ENCODE measurements around the gene DHODH.

The DHODH gene

GRCh38 chr16:72013888-72014581 is 5.5 kb downstream of the DHODH start:
- Histone ChIP-seq H3K9ac (ENCODE audit: low read length) (no peak overlapping the region), H3K4ac (ENCODE audit: low read depth, low read length) (no peak overlapping the region), H3K18ac (ENCODE audit: low read length) (no peak overlapping the region), H3K23ac (ENCODE audit: low read length) (no peak overlapping the region), H2AFZ (ENCODE audit: insufficient read depth, low read length, poor library complexity) (no peak overlapping the region), H2BK5ac (ENCODE audit: low read depth, low read length, poor library complexity) (no peak overlapping the region), H3K79me1 (ENCODE audit: low read length) (no peaks in the 10 kb centered on the region), H2AK5ac (ENCODE audit: low read length) (no peak overlapping the region), H4K12ac (ENCODE audit: low read depth, low read length) (no peak overlapping the region), H3K27ac (ENCODE audit: low read depth, low read length) (no peak overlapping the region), H3K14ac (ENCODE audit: low read length) (no peak overlapping the region), H4K91ac (ENCODE audit: low read depth, low read length) (no peak overlapping the region), H3K36me3 (ENCODE audit: control insufficient read depth in 1 of 2, insufficient read depth in 2 of 2, low read length in 2 of 2) (peaks cover 2% of the 10 kb centered on the region in 2 experiments), H3K4me2 (ENCODE audit: low read length) (no peak overlapping the region), H4K8ac (ENCODE audit: low read depth, low read length) (no peak overlapping the region), H3K4me3 (ENCODE audit: low read depth, low read length) (no peak overlapping the region), H3K9me3 (ENCODE audit: insufficient read depth, low read depth, low read length) (no peaks in the 10 kb centered on the region), H3K4me1 (ENCODE audit: control insufficient read depth in 1 of 2, insufficient read depth in 2 of 2, low read length in 2 of 2) (no peaks in the 10 kb centered on the region), H2BK12ac (ENCODE audit: low read length) (no peak overlapping the region), H2BK120ac (ENCODE audit: insufficient read depth, low read length, poor library complexity) (no peak overlapping the region), H3K79me2 (ENCODE audit: control insufficient read depth, insufficient read depth, low read length, poor library complexity) (no peaks in the 10 kb centered on the region), H3K27me3 (ENCODE audit: insufficient read depth, low read length) (no peaks in the 10 kb centered on the region)
- no peak for DNase-seq
- no CpG with 5 or more reads among the region's 15 CpGs for WGBS (ENCODE audit: extremely low coverage, insufficient coverage, insufficient read length)

GRCh38 chr16:72014675-72015074 is 6.1 kb downstream of the DHODH start:
- Histone ChIP-seq H3K14ac (ENCODE audit: low read length) (no peak overlapping the region), H3K9ac (ENCODE audit: low read length) (no peak overlapping the region), H3K27me3 (ENCODE audit: insufficient read depth, low read length) (no peaks in the 10 kb centered on the region), H2AFZ (ENCODE audit: insufficient read depth, low read length, poor library complexity) (no peak overlapping the region), H3K79me2 (ENCODE audit: control insufficient read depth, insufficient read depth, low read length, poor library complexity) (no peaks in the 10 kb centered on the region), H3K9me3 (ENCODE audit: insufficient read depth, low read depth, low read length) (no peaks in the 10 kb centered on the region), H3K36me3 (ENCODE audit: control insufficient read depth in 1 of 2, insufficient read depth in 2 of 2, low read length in 2 of 2) (peaks cover 2% of the 10 kb centered on the region in 2 experiments), H3K27ac (ENCODE audit: low read depth, low read length) (no peak overlapping the region), H3K4ac (ENCODE audit: low read depth, low read length) (no peak overlapping the region), H3K4me1 (ENCODE audit: control insufficient read depth in 1 of 2, insufficient read depth in 2 of 2, low read length in 2 of 2) (no peaks in the 10 kb centered on the region), H2BK5ac (ENCODE audit: low read depth, low read length, poor library complexity) (no peak overlapping the region), H2BK120ac (ENCODE audit: insufficient read depth, low read length, poor library complexity) (no peak overlapping the region), H3K4me3 (ENCODE audit: low read depth, low read length) (no peak overlapping the region), H2AK5ac (ENCODE audit: low read length) (no peak overlapping the region), H2BK12ac (ENCODE audit: low read length) (no peak overlapping the region), H3K4me2 (ENCODE audit: low read length) (no peak overlapping the region), H4K12ac (ENCODE audit: low read depth, low read length) (no peak overlapping the region), H4K8ac (ENCODE audit: low read depth, low read length) (no peak overlapping the region), H3K18ac (ENCODE audit: low read length) (no peak overlapping the region), H3K79me1 (ENCODE audit: low read length) (no peaks in the 10 kb centered on the region), H4K91ac (ENCODE audit: low read depth, low read length) (no peak overlapping the region), H3K23ac (ENCODE audit: low read length) (no peak overlapping the region)
- no CpG with 5 or more reads among the region's 8 CpGs for WGBS (ENCODE audit: extremely low coverage, insufficient coverage, insufficient read length)
- peak; percentile 6 to 37 for DNase-seq

- no peak overlapping the region for H4K8ac ChIP-seq (ENCODE audit: low read depth, low read length)
- H2BK5ac ChIP-seq (ENCODE audit: low read depth, low read length, poor library complexity), result no peak overlapping the region
- no peaks in the 10 kb centered on the region for H3K79me2 ChIP-seq (ENCODE audit: control insufficient read depth, insufficient read depth, low read length, poor library complexity)
- peaks cover 2% of the 10 kb centered on the region in 2 experiments for H3K36me3 ChIP-seq (ENCODE audit: control insufficient read depth in 1 of 2, insufficient read depth in 2 of 2, low read length in 2 of 2)
- no peak for DNase-seq
- no peaks in the 10 kb centered on the region for H3K27me3 ChIP-seq (ENCODE audit: insufficient read depth, low read length)
- no peak overlapping the region for H2AK5ac ChIP-seq (ENCODE audit: low read length)
- no peak overlapping the region for H3K18ac ChIP-seq (ENCODE audit: low read length)
- no peaks in the 10 kb centered on the region for H3K79me1 ChIP-seq (ENCODE audit: low read length)
- no peak overlapping the region for H3K9ac ChIP-seq (ENCODE audit: low read length)
- no peak overlapping the region for H3K23ac ChIP-seq (ENCODE audit: low read length)
- no peak overlapping the region for H3K4me2 ChIP-seq (ENCODE audit: low read length)
- no peak overlapping the region for H3K14ac ChIP-seq (ENCODE audit: low read length)
- H3K9me3 ChIP-seq (ENCODE audit: insufficient read depth, low read depth, low read length), result no peaks in the 10 kb centered on the region
- H2AFZ ChIP-seq (ENCODE audit: insufficient read depth, low read length, poor library complexity), result no peak overlapping the region
- WGBS (ENCODE audit: extremely low coverage, insufficient coverage, insufficient read length), result no CpG with 5 or more reads among the region's 3 CpGs
- H2BK120ac ChIP-seq (ENCODE audit: insufficient read depth, low read length, poor library complexity), result no peak overlapping the region
- H3K27ac ChIP-seq (ENCODE audit: low read depth, low read length), result no peak overlapping the region
- no peak overlapping the region for H2BK12ac ChIP-seq (ENCODE audit: low read length)
- no peaks in the 10 kb centered on the region for H3K4me1 ChIP-seq (ENCODE audit: control insufficient read depth in 1 of 2, insufficient read depth in 2 of 2, low read length in 2 of 2)
- no peak overlapping the region for H3K4me3 ChIP-seq (ENCODE audit: low read depth, low read length)
- no peak overlapping the region for H3K4ac ChIP-seq (ENCODE audit: low read depth, low read length)
- H4K91ac ChIP-seq (ENCODE audit: low read depth, low read length), result no peak overlapping the region
- H4K12ac ChIP-seq (ENCODE audit: low read depth, low read length), result no peak overlapping the region
Measured at GRCh38 chr16:72015124-72015523, 6.6 kb downstream of the DHODH start.

- Histone ChIP-seq H3K4ac (ENCODE audit: low read depth, low read length) (no peak overlapping the region), H3K14ac (ENCODE audit: low read length) (no peak overlapping the region), H4K12ac (ENCODE audit: low read depth, low read length) (no peak overlapping the region)
Measured at GRCh38 chr16:72018470-72018869, 9.9 kb downstream of the DHODH start.

More at GRCh38 chr16:72018470-72018869, 9.9 kb downstream of the DHODH start:
- Histone ChIP-seq H2BK5ac (ENCODE audit: low read depth, low read length, poor library complexity) (no peak overlapping the region), H3K4me3 (ENCODE audit: low read depth, low read length) (no peak overlapping the region), H3K79me2 (ENCODE audit: control insufficient read depth, insufficient read depth, low read length, poor library complexity) (no peaks in the 10 kb centered on the region), H3K4me2 (ENCODE audit: low read length) (no peak overlapping the region), H3K9ac (ENCODE audit: low read length) (no peak overlapping the region), H2BK120ac (ENCODE audit: insufficient read depth, low read length, poor library complexity) (no peak overlapping the region), H3K79me1 (ENCODE audit: low read length) (no peaks in the 10 kb centered on the region), H2BK12ac (ENCODE audit: low read length) (no peak overlapping the region), H3K27ac (ENCODE audit: low read depth, low read length) (no peak overlapping the region), H3K18ac (ENCODE audit: low read length) (no peak overlapping the region), H3K4me1 (ENCODE audit: control insufficient read depth in 1 of 2, insufficient read depth in 2 of 2, low read length in 2 of 2) (no peaks in the 10 kb centered on the region), H3K9me3 (ENCODE audit: insufficient read depth, low read depth, low read length) (no peaks in the 10 kb centered on the region), H2AK5ac (ENCODE audit: low read length) (no peak overlapping the region), H3K23ac (ENCODE audit: low read length) (no peak overlapping the region), H4K8ac (ENCODE audit: low read depth, low read length) (no peak overlapping the region), H4K91ac (ENCODE audit: low read depth, low read length) (no peak overlapping the region), H3K27me3 (ENCODE audit: insufficient read depth, low read length) (no peaks in the 10 kb centered on the region), H2AFZ (ENCODE audit: insufficient read depth, low read length, poor library complexity) (no peak overlapping the region), H3K36me3 (ENCODE audit: control insufficient read depth in 1 of 2, insufficient read depth in 2 of 2, low read length in 2 of 2) (peaks cover 2 to 6% of the 10 kb centered on the region in 2 experiments)
- WGBS (ENCODE audit: extremely low coverage, insufficient coverage, insufficient read length), result no CpG with 5 or more reads among the region's 9 CpGs
- DNase-seq, result no peak
